ENCODE data around the gene CEP57L1.
"Not testable (repeated sequence)": the region's sequence is repeated elsewhere in the genome, so short reads cannot be mapped to it uniquely, and the experiment has no call there.

The CEP57L1 gene

GRCh38 chr6:109105681-109106080 lies 10.4 kb downstream of the CEP57L1 start:
- DNase-seq (ENCODE audit: low read depth in 2 of 2), result no peak

- not testable (repeated sequence) for DNase-seq (ENCODE audit: low read depth in 2 of 2)
Observed at GRCh38 chr6:109109663-109110062, 14.4 kb downstream of the CEP57L1 start.

DNA sequence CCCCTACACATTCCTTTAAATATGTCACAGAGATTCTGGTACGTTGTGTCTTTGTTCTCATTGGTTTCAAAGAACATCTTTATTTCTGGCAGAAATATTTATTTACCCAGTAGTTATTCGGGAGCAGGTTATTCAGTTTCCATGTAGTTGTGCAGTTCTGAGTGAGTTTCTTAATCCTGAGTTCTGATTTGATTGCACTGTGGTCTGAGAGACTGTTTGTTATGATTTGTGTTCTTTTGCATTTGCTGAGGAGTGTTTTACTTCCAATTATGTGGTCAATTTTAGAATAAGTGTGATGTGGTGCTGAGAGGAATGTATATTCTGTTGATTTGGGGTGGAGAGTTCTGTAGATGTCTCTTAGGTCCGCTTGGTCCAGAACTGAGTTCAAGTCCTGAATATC lies 17.4 kb downstream of the CEP57L1 start:
- DNase-seq (ENCODE audit: low read depth in 2 of 2), result not testable (repeated sequence)

- no peak for DNase-seq (ENCODE audit: low read depth in 2 of 2)
Observed at GRCh38 chr6:109117346-109118035, 22.2 kb downstream of the CEP57L1 start.

- no peak for DNase-seq (ENCODE audit: low read depth in 2 of 2)
Observed at GRCh38 chr6:109118337-109118736, 23.0 kb downstream of the CEP57L1 start.

DNA sequence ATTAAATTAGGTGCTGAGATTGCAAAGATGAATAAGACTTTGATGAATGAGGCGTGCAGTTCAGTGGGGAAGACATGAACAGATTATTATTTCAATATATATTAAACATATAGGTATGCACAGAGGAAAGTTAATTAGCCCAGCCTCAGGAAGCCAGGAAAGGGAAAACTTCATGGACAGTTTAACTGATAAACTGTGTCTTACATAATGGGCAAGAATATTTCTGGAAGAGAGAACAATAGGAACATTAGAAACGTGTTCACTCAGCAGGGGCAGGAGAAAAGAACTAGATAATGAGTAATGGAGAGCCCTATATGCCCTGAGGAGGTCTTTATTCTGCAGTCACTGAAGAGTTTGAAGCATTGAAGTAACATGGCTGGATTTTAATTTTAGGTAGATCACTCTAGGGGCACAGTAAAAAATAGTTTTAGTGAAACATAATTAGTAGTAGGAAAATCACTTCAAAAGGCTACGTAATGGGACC lies 23.6 kb downstream of the CEP57L1 start:
- DNase-seq (ENCODE audit: low read depth in 2 of 2), result no peak

GRCh38 chr6:109121411-109121810 lies 26.1 kb downstream of the CEP57L1 start:
- DNase-seq (ENCODE audit: low read depth in 2 of 2), result no peak

GRCh38 chr6:109124219-109124618 lies 28.9 kb downstream of the CEP57L1 start:
- DNase-seq (ENCODE audit: low read depth in 2 of 2), result no peak

DNA sequence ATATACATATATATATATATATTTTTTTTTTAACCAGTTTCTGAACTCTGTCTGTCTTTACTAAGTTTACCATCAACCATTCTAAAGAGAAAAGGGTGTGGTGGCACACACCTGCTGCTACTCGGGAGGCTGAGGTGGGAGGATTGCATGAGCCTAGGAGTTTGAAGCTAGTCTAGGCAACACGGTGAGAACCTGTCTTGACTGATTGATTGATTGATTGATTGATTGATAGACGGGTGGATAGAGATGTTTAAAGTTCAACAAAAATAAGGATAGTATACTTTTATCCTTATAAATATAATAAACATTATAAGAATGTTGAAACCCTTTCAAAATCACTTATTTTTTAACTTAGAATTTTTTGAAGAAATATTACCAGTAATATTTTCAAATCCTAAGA lies 30.2 kb downstream of the CEP57L1 start:
- no peak for DNase-seq (ENCODE audit: low read depth in 2 of 2)

- no peak for DNase-seq (ENCODE audit: low read depth in 2 of 2)
Observed at GRCh38 chr6:109130065-109130464, 34.8 kb downstream of the CEP57L1 start.

DNA sequence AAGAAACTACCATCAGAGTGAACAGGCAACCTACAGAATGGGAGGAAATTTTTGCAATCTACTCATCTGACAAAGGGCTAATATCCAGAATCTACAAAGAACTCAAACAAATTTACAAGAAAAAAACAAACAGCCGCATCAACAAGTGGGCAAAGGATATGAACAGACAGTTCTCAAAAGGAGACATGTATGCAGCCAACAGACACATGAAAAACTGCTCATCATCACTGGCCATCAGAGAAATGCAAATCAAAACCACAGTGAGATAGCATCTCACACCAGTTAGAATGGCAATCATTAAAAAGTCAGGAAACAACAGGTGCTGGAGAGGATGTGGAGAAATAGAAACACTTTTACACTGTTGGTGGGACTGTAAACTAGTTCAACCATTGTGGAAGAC lies 40.3 kb downstream of the CEP57L1 start:
- DNase-seq (ENCODE audit: low read depth in 2 of 2), result not testable (repeated sequence)

DNA sequence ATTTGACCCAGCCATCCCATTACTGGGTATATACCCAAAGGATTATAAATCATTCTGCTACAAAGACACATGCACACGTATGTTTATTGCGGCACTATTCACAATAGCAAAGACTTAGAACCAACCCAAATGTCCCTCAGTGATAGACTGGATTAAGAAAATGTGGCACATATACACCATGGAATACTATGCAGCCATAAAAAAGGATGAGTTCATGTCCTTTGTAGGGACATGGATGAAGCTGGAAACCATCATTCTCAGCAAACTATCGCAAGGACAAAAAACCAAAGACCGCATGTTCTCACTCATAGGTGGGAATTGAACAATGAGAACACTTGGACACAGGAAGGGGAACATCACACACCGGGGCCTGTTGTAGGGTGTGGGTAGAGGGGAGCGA lies 40.7 kb downstream of the CEP57L1 start:
- not testable (repeated sequence) for DNase-seq (ENCODE audit: low read depth in 2 of 2)

DNA sequence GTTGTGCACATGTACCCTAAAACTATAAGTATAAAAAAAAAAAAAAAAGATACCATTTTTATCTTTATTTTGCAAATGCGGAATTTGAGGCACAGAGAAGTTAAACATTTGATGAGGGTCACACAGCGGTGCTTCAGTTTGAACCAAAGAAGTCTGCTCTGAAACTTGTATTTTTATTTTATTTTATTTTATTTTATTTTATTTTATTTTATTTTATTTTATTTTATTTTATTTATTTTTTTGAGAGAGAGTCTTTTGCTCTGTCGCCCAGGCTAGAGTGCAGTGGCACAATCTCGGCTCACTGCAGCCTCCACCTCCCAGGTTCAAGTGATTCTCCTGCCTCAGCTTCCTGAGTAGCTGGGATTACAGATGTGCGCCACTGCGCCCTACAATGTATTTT lies 41.2 kb downstream of the CEP57L1 start:
- DNase-seq (ENCODE audit: low read depth in 2 of 2), result not testable (repeated sequence)

DNA sequence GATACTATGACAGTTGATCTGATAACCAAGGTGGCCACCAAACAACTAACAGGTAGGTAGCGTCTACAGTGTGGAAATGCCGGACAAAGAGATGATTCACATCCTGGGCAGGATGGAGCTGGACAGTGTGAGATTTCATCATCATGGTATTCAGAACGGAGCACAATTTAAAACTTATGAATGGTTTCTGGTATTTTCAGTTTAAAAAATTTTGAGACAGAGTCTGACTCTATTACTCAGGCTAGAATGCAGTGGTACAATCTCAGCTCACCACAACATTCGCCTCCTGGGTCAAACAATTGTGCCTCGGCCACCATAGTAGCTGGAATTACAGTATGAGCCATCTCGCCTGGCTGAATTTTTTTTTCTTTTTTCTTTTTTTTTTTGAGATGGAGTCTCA lies 43.8 kb downstream of the CEP57L1 start:
- no peak for DNase-seq (ENCODE audit: low read depth in 2 of 2)

DNA sequence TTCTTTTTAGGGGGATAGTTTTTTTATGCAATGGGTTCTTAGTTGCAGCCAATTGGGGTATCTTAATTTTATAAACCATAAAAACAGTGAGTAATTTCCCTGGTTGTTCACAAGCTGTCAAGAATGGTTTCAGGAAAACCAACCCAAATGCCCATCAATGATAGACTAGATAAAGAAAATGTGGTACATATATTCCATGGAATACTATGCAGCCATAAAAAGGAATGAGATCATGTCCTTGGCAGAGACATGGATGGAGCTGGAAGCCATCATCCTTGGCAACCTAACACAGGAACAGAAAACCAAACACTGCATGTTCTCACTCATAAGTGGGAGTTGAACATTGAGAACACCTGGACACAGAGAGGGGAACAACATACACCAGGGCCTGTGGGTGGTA lies 46.8 kb downstream of the CEP57L1 start:
- DNase-seq (ENCODE audit: low read depth in 2 of 2), result not testable (repeated sequence)

DNA sequence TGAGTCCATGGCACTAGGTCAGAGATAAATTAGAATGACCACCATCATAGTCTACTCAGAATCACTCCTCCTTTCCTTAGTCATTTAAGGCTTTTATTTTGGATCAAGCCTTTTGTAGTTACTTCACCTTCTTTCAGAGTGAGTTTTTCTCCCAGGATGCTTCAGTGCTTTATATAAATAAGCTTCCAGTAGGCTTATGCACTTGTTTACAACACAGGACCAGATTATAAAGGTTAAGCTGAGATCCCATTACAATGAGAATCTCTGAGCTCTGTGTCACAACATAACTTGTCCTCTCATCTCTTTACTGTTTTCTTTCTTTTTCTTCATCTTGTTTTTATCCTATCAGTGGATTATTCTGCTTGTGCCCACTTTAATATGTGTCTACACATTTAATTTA lies 47.9 kb downstream of the CEP57L1 start:
- no peak for DNase-seq (ENCODE audit: low read depth in 2 of 2)

- DNase-seq (ENCODE audit: low read depth in 2 of 2), result not testable (repeated sequence)
Observed at GRCh38 chr6:109148251-109148650, 52.9 kb downstream of the CEP57L1 start.

GRCh38 chr6:109148716-109149115 lies 53.4 kb downstream of the CEP57L1 start:
- not testable (repeated sequence) for DNase-seq (ENCODE audit: low read depth in 2 of 2)

- DNase-seq (ENCODE audit: low read depth in 2 of 2), result no peak
Observed at GRCh38 chr6:109153752-109154151, 58.4 kb downstream of the CEP57L1 start.

- no peak for DNase-seq (ENCODE audit: low read depth in 2 of 2)
Observed at GRCh38 chr6:109164331-109164730, 69.0 kb downstream of the CEP57L1 start.

DNA sequence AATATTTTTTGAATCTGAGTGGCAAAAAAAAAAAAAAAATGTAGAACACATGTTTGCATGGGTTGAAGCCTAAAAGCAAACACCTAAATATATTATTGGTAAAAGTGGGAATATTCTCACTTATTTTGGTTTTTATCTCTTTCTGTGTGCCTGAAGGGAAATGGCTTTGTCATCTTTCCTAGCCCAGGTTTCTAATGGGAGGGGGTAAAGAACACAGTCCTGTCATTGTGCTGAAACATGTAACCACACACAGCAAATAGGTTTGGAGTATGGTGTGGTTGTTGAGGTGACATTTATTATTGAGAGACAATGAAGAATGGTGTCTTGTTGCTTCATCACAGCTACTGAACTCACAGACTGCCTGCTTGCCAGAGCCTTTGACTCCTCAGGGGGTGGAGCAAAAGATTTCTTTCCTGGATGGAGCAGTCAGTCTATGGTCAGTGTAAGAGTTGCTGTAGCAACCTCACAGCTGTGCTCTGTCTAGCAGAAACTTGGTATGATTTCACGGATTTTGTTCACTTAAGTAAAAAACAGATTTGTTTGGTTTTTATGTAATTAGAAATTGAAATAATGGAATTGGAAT lies 70.2 kb downstream of the CEP57L1 start:
- no peak for DNase-seq (ENCODE audit: low read depth in 2 of 2)

DNA sequence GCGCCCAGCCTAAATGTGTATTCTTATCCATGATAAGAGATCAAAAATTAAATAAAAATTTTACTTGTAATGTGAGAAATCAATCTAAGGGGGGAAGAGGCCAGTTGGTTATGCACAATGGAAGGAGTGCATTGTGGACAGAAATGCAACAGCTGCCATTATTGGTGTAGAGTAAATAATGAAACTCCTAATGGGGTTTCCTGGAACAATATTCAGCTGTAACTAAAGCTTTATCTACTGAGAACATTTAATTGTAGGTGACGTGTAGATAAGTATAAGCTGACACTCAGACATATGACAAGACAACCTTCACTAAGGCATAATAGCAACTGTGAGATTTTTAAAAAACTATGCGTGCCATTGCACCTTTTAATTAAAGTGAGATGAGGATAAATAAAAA lies 71.4 kb downstream of the CEP57L1 start:
- no peak for DNase-seq (ENCODE audit: low read depth in 2 of 2)

DNA sequence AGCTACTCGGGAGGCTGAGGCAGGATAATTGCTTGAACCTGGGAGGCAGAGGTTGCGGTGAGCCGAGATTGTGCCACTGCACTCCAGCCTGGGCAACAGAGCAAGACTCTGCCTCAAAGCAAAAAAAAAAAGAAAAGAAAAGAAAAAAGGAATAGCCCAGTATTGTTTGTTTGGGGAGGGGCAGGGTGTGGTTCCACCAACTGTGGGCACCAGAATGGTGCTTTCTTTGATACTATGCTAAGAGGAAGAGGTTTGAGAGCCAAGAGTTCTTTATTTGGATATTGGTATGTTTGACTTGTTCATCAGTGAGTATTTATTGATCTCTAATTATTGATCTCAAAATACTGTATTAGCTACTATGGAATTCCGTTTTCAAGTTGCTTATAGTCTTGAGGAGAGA lies 72.3 kb downstream of the CEP57L1 start:
- no peak for DNase-seq (ENCODE audit: low read depth in 2 of 2)

DNA sequence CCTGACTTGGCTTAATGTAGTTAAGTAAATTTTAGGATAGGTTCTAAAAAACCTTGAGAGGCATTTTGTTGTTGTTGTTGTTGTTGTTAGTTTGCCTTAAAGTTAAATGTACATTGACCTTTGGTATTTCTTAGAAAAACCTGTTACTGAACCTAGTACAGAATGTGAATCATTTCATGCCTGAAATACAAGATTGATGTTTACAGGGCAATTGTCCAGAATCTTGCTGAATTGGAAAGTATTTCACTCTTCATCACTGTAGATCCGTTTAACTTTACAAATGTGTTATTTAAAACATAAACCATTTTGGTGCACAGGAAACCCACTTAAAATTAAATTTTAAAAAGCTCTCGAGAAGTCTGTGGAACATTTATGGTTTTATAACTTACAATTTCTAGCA lies 75.0 kb downstream of the CEP57L1 start:
- DNase-seq (ENCODE audit: low read depth in 2 of 2), result no peak
